ENCODE measurements around the gene SLC28A2.

DNA sequence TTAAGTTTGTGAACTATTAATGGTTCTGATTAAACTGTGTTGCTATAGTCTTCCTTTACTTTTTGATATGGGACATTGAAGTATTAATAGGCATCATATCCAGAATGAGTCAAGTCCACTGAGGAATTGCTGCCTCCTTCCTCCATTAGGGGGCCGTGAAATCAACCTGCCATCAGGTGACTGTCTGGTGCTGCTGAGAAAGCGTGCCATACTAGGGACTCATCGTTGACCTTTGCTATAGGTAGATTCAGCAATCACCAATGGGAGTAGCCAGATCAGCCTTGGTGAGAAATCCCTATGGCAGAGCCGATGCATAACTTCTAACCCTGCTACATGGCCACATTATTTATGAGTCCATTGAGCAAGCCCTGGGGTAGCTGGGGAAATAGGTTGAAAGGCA lies 30.1 kb upstream of the SLC28A2 start:
- TF ChIP-seq TAF1 (IDR thresholded peaks at IDR 0.05; ENCODE audit: low read depth, low read length) (no peak), POLR2A (IDR thresholded peaks at IDR 0.05; ENCODE audit: low read depth, low read length) (no peak), POLR2AphosphoS5 (IDR thresholded peaks at IDR 0.05; ENCODE audit: low read depth, low read length) (no peak), PAX5 (IDR thresholded peaks at IDR 0.05; ENCODE audit: insufficient read depth, low read length, severe bottlenecking) (no peak)

Data from GM12891 (cell line).